Stromal cell of bone marrow (primary cell): ENCODE data around the gene MYO16.
"Not testable (repeated sequence)": the region's sequence is repeated elsewhere in the genome, so short reads cannot be mapped to it uniquely, and the experiment has no call there.

Experiments
- DNase-seq: peaks from one replicate; pipeline ENCODE4 v3.0.0-alpha.2; 2012; ENCODE audit warnings: low read depth

The MYO16 gene

GRCh38 chr13:109199280-109199679 is 569.9 kb downstream of the MYO16 start:
- no peak for DNase-seq

GRCh38 chr13:109200556-109200955 is 571.1 kb downstream of the MYO16 start:
- no peak for DNase-seq

GRCh38 chr13:109203587-109203986 is 574.2 kb downstream of the MYO16 start:
- no peak for DNase-seq

- DNase-seq: no peak
Observed at GRCh38 chr13:109204252-109204651, 574.8 kb downstream of the MYO16 start.

GRCh38 chr13:109204657-109205056 is 575.2 kb downstream of the MYO16 start:
- DNase-seq: no peak

GRCh38 chr13:109205315-109205714 is 575.9 kb downstream of the MYO16 start:
- no peak for DNase-seq

- no peak for DNase-seq
Observed at GRCh38 chr13:109206616-109207015, 577.2 kb downstream of the MYO16 start.

- no peak for DNase-seq
Observed at GRCh38 chr13:109207622-109208021, 578.2 kb downstream of the MYO16 start.

- no peak for DNase-seq
Observed at GRCh38 chr13:109208522-109208921, 579.1 kb downstream of the MYO16 start.

- no peak for DNase-seq
Observed at GRCh38 chr13:109209526-109209925, 580.1 kb downstream of the MYO16 start.

- DNase-seq: no peak
Observed at GRCh38 chr13:109211616-109212015, 582.2 kb downstream of the MYO16 start.

- DNase-seq: no peak
Observed at GRCh38 chr13:109212650-109213049, 583.2 kb downstream of the MYO16 start.

- DNase-seq: no peak
Observed at GRCh38 chr13:109213714-109214113, 584.3 kb downstream of the MYO16 start.

- DNase-seq: no peak
Observed at GRCh38 chr13:109214393-109214792, 585.0 kb downstream of the MYO16 start.

GRCh38 chr13:109215377-109215776 is 586.0 kb downstream of the MYO16 start:
- DNase-seq: no peak

GRCh38 chr13:109217510-109217909 is 588.1 kb downstream of the MYO16 start:
- not testable (repeated sequence) for DNase-seq

GRCh38 chr13:109220631-109221030 is 591.2 kb downstream of the MYO16 start:
- DNase-seq: no peak

GRCh38 chr13:109224033-109224432 is 594.6 kb downstream of the MYO16 start:
- DNase-seq: no peak

GRCh38 chr13:109226631-109227030 is 597.2 kb downstream of the MYO16 start:
- no peak for DNase-seq

GRCh38 chr13:109227344-109227940 is 598.0 kb downstream of the MYO16 start:
- no peak for DNase-seq

GRCh38 chr13:109228211-109228610 is 598.8 kb downstream of the MYO16 start:
- no peak for DNase-seq

GRCh38 chr13:109231888-109232287 is 602.5 kb downstream of the MYO16 start:
- no peak for DNase-seq

GRCh38 chr13:109233293-109233692 is 603.9 kb downstream of the MYO16 start:
- no peak for DNase-seq

GRCh38 chr13:109235901-109236300 is 606.5 kb downstream of the MYO16 start:
- DNase-seq: no peak

GRCh38 chr13:109241160-109241559 is 611.7 kb downstream of the MYO16 start:
- DNase-seq: no peak
